NK-92 (cell line): ENCODE measurements around the gene CELSR1.

Experiments
- DNase-seq: peaks from one replicate; lab custom pipeline; 2025; ENCODE audit not compliant: unreplicated experiment; lab: John Stamatoyannopoulos, UW

The CELSR1 gene

DNA sequence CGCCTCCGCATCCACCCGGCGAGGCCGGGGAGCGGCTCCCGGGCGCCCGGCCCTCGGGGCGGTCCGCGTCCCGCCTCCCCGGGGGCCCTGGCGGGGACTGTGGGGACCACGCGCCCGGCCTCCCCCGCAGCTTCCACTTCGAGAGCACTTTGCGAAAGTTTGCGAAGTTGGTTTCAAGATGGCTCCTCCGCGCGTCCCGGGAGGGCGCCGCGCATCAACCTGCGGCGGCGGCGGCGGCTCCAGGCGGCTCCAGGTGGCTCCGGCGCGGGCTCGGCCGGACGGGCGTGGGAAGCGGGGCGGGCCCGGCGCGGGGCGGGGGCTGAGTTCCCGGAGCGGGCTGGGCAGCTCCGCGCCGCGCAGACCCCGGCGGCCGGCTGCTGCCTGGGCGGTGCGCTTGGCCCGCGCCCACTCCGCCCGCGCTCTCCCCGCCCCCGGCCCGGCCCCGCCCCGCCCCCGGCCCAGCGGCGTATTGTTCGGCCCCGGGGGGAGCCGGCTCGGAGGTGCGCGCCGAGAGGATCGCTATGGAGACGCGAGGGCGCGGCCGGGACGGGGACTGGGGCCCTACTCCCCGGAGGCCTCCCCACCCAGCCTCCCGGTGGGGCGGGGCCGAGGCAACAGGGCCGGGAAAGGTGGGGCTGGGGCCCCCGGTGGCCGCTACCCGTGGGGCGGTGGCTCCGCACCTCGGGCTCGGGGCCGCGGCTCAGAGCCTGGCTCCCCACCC lies at the start of gene CELSR1:
Gene CELSR1 (minus strand): TSS at position 396 of the 721 bp plus-strand sequence. CDS start 450 bp downstream, outside the sequence.
- no peak for DNase-seq

DNA sequence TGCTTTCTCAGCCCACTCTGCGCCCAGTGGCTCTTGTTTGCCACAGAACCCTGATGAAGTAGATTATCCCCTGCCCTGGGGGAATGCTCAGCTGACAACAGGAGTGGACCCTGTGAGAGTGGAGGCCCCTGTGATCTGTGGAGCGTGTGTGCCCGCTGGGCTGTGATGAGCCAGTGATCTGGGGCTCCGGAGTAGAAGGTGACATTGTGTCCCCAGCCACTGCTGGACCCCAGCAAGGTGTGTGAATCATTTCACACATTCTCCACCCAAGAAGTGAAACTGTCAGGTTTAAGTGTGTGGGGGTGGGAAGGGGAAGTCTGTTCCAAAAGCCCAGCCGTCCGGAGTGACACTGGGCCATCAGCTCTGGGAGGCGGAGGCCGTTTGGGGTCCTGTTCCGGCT lies 49.6 kb upstream of the CELSR1 start:
- no peak for DNase-seq

- no peak for DNase-seq
Measured at GRCh38 chr22:46586531-46587011, 49.2 kb upstream of the CELSR1 start.

GRCh38 chr22:46586123-46586519 lies 48.7 kb upstream of the CELSR1 start:
- DNase-seq: no peak

DNA sequence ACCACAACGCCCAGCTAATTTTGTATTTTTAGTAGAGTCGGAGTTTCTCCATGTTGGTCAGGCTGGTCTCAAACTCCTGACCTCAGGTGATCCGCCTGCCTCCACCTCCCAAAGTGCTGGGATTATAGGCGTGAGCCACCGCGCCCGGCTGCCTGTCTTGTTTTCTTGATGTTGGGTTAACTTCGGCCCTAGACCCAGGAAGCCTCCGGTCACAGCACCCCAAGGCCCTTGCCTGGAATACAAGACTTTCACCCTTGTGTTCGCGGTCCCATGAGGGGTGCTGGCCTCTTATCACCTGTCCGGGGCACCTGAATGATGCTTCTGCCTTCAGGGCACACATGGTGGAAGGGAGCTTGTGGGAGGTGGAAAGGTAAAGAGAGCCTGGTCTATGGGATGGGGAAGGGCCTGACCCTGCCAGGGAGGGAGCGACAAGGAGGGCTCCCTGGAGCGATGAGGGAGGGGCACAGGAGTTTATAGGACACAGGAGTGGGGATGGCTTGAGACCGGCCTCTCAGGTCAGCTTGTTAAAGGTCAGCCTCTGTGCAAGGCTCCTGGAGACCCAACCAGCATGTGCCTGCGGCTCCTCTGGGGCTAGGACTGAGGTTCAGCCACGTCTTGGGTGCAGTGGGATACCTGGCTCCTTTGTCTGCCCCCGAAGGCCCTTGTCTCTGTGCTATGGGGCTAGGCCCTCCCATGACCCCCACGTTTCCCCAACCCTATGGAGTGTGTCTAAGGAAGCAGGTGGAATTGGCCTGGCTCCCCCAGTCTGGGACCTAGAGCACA lies 48.1 kb upstream of the CELSR1 start:
- DNase-seq: no peak

DNA sequence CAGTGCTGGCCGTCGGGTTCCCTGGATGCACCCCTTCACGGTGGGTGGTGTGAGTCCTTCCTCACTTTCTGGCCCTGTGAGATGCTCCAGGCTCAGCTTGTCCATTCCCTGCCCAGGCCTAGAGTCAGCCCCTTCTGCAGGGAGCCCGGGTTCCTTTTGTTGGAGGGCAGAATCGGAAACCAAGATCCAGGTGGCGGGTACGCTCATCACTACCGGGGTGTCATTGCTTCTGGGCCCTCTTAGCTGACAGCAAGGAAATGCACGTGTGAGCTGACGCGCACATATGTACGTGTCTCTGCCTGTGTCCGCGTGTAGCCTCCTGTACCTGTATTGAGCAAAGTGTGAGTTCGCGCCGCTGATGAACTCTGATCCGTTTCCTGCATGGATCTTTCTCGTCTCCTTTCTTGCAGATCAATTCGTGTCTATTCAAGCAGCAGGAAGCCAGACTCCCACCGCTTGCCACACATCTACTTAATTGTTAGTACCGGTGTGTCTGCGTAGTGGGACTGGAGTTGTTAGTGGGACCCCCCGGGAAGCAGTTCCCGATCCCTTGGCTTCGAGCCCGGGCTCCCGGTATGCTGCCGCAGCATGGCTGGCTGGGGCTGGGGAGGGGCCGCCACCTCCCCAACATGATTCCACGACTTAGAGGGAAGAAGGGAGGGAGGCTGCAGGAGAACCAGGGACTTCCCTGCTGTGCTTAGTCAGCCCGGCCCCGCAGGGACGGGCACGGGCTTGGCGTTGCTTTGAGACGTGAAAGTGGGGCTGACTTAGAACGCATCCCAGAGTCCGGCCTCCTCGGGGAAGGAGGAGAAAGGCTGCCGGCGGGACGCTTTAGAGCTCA lies 46.9 kb upstream of the CELSR1 start:
- no peak for DNase-seq

DNA sequence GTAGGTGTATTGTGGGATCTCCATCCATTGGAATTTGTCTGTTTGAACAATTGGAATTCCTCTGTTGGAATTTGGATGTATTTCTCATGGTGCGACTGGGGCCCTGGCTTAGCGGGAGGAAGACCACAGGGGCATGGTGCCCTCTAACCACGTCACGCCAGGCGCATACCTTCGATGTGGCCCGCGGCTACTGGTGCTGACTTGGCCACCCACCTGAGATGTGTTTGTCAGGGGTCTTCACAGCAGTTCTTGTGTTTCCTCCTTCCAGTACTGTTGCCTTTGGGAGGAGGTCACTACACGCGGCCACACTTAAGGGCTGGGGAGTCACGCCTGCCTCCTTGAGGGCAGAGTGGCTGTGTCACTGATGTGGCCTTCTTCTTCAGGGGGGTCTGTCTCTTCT lies 46.2 kb upstream of the CELSR1 start:
- no peak for DNase-seq

DNA sequence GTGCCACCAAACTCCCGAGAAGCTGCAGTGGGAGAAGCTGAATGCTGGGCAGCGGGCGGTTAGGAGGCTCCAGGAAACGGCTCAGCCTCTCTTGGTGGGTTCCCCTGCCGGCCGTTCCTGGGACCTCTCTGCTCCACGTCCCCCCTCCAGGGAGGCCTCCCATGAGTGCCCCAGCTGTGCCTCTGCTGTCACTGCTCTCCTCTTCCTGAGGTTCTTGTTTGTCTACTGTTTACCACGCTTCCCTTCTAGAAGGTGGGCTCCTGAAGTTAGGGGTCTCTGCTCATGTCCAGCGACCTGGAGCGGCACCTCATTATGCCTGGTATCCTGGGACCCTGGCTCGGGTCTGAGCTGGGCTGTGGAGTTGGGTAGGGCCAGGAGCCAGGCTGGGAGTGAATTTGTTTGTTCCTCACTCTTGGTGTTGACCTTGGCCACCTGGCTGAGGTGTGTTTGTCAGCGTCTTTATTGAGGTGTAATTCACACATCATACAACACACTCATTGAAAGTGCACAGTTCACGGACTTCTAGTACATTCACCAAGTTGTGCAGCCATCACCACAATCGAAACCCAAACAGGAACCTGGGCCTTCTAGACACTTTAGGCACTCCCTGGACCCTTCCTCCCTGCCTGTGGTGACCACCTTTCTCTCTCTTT lies 45.0 kb upstream of the CELSR1 start:
- no peak for DNase-seq

GRCh38 chr22:46581538-46582244 lies 44.3 kb upstream of the CELSR1 start:
- no peak for DNase-seq

DNA sequence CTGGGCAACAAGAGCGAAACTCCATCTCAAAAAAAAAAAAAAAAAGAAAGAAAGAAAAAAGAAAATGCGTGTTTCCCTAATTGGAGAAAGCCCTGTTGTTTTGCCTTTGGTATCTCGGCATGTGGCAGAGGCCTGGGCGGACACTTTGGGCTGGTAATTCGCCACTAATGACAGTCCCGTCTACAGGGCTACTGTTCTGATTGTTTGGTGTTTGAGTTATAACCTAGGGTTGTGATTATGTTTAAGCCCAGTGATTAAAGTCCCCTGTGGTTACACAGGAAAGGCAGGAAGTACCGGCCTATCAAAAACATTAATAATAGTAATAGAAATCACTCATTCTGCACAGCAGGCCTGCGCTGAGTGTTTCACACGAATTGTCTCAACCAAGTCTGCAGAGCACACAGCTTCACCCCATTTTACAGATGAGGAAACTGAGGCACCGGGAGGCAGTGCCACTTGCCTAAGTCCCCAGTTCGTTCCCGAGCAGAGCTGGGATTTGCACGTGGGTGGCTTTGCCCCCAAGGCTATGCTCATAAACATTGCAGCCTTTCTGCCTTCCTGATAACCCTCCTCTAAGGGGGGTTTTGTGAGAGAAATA lies 43.6 kb upstream of the CELSR1 start:
- no peak for DNase-seq

- no peak for DNase-seq
Measured at GRCh38 chr22:46579751-46580449, 42.5 kb upstream of the CELSR1 start.

DNA sequence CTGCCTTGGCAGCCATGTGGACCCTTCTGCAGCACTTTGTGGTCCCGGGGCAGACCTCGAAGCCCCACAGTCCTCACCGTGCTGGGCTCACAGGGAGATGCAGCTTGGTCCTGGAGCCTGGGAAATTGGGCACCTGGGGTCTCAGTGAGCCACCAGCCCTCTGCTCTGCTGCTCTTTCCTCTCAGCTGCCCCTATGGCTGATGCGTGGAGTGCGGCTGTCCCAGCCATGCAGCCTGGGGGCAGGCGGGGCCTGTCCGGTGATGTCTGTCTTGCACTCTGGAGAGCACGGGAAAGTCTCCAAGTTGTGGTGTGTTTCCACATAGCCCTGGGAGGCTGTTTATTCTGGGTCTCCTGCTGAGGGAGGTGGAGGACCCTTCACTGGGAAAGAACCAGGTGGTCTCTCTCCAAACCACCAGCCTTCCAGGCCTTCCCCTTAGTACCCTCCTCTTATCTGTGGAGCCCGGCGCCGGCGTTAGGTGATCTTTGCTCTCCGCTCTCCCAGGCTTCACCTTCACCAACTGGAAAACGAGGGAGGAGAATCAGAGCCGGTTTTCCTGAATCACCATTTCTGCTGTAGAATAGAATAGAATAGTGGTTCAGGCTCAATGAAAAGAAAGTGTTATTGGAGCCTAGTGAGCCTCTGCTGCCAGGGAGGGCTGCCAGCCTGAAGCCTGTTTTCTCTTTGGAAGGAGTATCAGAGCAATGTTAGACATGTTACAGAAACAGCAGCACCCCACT lies 41.6 kb upstream of the CELSR1 start:
- DNase-seq: no peak

DNA sequence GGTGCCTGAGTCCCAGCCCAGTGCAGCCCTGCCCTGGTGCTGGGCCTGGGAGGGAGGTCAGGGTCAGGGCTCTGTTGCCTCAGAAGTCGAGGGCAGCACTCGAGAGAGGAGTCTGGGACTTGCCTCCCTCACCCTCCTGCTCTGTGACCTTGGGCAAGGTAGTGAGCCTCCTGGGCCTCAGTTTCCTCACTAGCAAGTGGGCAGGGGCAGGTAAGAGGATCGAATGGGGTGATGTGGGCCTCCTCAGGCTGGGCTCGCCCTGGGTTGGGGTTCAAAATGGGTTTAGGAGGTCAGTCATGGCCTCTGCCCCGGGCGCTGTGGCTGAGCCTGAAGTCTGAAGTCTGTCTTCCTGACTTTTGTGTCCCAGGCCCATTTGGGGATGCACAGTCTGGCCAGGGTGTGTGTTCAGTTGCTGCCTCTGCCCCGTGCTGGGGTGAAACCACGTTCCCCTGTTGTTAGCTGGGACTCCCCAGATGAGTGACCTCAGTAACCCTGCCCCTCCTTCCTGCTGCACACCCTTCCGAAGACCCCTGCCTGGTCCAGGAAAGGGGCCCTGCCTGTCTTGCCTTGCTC lies 40.9 kb upstream of the CELSR1 start:
- DNase-seq: no peak

DNA sequence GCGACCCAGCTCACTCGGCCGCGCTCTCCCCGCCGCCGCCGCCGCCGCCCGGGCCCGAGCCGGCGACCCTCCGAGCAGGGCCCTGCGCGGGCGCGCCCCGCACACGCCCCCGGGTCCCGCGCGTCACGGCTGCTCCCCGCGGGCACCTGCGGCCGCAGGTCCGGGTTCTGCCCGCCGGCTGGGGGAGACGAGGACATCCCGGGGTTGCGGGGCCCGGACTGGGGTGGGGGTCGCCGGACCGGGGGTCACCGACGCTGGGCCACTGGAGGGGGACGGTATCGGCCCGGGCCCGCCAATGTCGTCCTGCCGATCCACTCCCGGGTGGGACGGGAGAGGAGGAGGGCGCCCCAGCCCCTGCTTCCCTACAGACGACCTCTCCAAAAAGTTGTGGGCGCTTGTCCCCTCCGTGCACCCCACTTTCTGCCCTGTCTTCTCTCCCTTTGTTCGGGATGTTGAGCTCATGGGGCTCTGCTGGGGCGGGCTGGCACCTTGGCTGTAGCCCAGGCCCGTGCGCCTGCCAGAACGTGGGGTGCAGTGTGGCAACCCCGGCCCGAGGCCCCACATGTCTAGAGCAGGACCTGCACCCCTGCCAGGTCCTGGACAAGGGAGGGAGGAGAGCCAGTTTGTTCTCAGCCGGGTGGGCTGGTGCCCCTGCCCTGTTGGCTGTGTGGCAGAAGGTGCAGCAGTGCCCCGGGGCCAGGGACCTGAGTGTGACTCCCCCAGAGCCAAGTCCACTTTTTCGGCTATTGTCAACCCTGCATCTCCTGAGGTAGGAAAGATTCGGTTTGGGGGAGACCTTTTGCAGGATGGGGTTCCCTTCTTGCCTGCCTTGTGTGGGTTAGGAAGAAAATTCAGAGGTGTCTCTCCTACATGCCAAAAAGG lies 40.2 kb upstream of the CELSR1 start:
- DNase-seq: no peak

DNA sequence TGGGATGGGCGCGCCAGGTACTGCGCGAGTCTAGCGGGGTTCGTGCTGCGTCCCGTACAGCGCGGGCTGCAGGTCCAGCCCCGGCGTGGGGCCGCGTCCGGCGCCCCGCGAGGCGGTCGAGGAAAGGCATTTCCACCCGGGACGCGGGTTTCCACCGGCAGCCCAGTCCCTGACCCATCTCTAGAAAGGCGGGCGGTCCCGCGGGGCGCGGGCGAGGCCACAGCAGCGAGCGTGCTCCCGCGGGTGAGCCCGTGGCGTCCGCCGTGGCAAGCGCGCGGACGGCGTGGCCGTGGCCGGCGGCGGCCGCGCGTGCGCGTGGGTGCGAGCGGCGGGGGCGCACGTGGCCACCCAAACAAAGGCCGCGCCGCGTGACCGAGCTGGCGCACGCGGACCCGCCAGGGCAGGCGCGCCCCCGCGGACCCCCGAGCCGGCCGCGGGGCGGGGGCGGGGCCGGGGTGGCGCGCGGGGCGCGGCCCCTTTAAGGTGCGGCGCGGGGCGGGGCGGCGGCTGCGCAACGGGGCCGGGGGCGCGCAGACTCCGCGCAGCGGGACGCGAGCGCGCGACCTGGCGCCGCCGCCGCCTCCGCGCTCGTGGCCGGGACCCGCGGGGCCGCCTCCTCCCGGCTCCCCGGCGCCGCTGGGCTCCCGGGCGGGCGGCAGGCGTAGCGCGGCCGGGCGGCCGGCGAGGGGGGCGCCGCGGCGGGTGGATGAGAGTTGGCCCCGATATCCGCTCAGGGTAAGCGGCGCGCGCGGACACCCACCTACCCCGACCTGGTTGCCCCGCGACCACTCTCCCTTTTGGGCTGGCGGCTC lies 39.3 kb upstream of the CELSR1 start:
- DNase-seq: no peak

DNA sequence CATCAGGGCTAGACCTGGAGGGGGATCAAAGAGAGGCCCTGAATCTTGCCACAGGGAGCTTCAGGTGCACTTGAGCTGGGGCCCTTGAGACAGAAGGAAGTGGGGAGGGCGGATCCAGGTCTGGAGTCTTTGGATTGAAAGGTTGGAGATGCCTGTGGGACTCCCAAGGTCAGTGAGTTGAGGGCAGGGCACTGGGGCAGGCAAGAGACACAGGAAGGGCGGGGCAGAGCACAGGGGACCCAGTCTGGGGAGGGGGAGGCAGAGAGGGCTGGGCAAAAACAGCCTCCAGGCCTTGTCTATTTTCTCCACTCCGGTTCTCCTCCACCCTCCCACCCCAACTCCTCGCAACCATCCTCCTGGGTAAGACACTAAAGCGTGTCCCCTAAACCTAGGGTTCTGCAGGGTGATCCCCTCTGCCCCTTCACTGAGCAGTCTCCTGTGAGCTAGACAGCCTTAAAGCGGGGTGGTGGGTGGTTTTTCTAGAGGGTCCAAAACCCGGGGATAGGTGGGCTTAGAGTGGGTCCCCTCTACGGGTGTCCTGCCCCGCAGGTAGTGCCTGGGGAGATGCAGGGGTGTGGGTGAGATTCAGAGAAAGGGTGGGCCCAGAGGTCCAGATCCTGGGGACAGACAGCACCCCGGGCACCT lies 38.6 kb upstream of the CELSR1 start:
- no peak for DNase-seq
